Transverse colon (tissue), 3 donors: ENCODE data around the gene APBB1.

Source experiments
- EP300 ChIP-seq: sonication (generic); formaldehyde crosslinking; IDR thresholded peaks from one replicate; pipeline ENCODE4 v1.6.1; 2017; ENCODE audit warnings: antibody characterized with exemption, low read depth
- POLR2A ChIP-seq: fragments of 450-650 bp; IDR thresholded peaks from one replicate; pipeline ENCODE4 v1.6.1; 2016; ENCODE audit warnings: antibody characterized with exemption, mild to moderate bottlenecking, moderate library complexity
- TF ChIP-seq, protein P1 (sequence below), 5 experiments: fragments of 200-600 bp in 3 of 5; fragments of 450-650 bp in 2 of 5; sonication (generic) in 3 of 5; IDR thresholded peaks; 1 replicate in 2 of 5; 2 replicates in 3 of 5; pipeline ENCODE4 v1.5.1; 2016 to 2017; ENCODE audit warnings: antibody characterized with exemption in 5 of 5, inconsistent platforms in 3 of 5, mild to moderate bottlenecking in 2 of 5, moderate library complexity in 1 of 5

DNA sequence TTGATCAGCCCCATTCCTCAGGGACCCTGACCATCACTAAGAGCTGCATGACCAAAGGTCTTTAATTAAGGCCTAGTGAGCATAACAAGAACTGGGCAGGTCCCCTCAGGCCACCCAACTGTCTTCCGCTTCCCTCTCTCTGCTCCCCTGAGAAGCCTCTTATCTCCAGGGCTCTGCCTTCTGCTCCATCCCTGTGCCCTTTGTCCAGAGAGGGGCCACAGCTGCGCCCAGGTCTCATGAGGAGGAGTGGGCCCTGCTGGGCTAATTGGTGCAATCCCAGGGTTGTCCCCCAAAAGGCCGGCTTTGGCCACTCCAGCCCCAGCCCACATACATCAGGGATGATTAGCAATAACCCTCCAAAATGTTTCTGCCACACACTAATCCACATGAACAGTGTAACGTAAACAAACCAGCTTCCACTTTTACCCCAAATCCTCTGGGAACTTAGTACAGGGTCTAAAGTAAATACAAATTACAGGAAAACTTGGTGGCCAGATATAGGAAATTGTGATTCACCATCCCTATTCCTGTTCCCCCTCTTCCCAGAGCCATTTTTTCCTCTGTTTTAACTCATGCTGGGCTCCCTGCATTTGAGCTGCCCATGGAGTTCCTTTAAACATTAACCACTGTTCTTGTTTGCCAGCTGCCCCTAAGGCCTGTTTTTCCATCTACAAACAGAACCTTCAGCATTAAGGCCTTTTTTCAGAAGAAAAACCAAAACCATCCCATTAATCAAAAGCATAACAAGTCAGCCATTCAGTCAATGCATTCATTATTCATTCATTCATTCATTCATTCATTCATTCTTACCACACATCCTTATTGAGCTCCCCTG, 64.0 kb downstream of the APBB1 start:
- TF ChIP-seq POLR2A: no peak
- TF ChIP-seq, protein P1, sequence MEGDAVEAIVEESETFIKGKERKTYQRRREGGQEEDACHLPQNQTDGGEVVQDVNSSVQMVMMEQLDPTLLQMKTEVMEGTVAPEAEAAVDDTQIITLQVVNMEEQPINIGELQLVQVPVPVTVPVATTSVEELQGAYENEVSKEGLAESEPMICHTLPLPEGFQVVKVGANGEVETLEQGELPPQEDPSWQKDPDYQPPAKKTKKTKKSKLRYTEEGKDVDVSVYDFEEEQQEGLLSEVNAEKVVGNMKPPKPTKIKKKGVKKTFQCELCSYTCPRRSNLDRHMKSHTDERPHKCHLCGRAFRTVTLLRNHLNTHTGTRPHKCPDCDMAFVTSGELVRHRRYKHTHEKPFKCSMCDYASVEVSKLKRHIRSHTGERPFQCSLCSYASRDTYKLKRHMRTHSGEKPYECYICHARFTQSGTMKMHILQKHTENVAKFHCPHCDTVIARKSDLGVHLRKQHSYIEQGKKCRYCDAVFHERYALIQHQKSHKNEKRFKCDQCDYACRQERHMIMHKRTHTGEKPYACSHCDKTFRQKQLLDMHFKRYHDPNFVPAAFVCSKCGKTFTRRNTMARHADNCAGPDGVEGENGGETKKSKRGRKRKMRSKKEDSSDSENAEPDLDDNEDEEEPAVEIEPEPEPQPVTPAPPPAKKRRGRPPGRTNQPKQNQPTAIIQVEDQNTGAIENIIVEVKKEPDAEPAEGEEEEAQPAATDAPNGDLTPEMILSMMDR (IDR thresholded peaks at IDR 0.05): no peak
- TF ChIP-seq EP300: no peak
